Upper lobe of left lung (tissue), 4 donors: ENCODE measurements around the gene NDFIP2.

Experiments used
- POLR2A ChIP-seq, 4 donors: fragments of 450-650 bp; IDR thresholded peaks; one replicate each; pipeline ENCODE4 v1.5.1; 2016 to 2017; ENCODE audit warnings: antibody characterized with exemption in 4 of 4, mild to moderate bottlenecking in 2 of 4
- POLR2AphosphoS5 ChIP-seq, 2 donors: sonication (generic); formaldehyde crosslinking; IDR thresholded peaks; one replicate each; pipeline ENCODE4 v1.5.1; 2017; ENCODE audit warnings: antibody characterized with exemption in 2 of 2
- TF ChIP-seq, protein P1 (sequence below), 6 experiments: fragments of 450-650 bp in 4 of 6; fragments of 200-600 bp in 2 of 6; sonication (generic) in 2 of 6; IDR thresholded peaks; one replicate each; pipeline ENCODE4 v1.5.1; 2016 to 2019; ENCODE audit warnings: antibody characterized with exemption in 6 of 6

GRCh38 chr13:79450110-79450509, 30.8 kb upstream of the NDFIP2 start:
- TF ChIP-seq, protein P1, sequence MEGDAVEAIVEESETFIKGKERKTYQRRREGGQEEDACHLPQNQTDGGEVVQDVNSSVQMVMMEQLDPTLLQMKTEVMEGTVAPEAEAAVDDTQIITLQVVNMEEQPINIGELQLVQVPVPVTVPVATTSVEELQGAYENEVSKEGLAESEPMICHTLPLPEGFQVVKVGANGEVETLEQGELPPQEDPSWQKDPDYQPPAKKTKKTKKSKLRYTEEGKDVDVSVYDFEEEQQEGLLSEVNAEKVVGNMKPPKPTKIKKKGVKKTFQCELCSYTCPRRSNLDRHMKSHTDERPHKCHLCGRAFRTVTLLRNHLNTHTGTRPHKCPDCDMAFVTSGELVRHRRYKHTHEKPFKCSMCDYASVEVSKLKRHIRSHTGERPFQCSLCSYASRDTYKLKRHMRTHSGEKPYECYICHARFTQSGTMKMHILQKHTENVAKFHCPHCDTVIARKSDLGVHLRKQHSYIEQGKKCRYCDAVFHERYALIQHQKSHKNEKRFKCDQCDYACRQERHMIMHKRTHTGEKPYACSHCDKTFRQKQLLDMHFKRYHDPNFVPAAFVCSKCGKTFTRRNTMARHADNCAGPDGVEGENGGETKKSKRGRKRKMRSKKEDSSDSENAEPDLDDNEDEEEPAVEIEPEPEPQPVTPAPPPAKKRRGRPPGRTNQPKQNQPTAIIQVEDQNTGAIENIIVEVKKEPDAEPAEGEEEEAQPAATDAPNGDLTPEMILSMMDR (IDR thresholded peaks at IDR 0.05): no peak
- no peak for TF ChIP-seq POLR2AphosphoS5 (IDR thresholded peaks at IDR 0.05)
- TF ChIP-seq POLR2A (IDR thresholded peaks at IDR 0.05): no peak
